GM18505 (cell line): Measurements from ENCODE around the gene IFNL1.

Experiments
- ATAC-seq: cut with Tn5 transposase; IDR thresholded peaks from one replicate; pipeline ENCODE4 v1.9.1; 2021; ENCODE audit not compliant: unreplicated experiment
- POLR2A ChIP-seq: IDR thresholded peaks from 4 replicates; pipeline ENCODE4 v1.6.1; 2011; ENCODE audit warnings: borderline replicate concordance; ENCODE audit not compliant: insufficient read depth, insufficient read length; ENCODE audit errors: extremely low read depth

The IFNL1 gene

GRCh38 chr19:39293394-39293793 lies 2.8 kb upstream of the IFNL1 start:
- ATAC-seq: no peak
- TF ChIP-seq POLR2A: no peak

- no peak for ATAC-seq
- TF ChIP-seq POLR2A: no peak
Observed at GRCh38 chr19:39296906-39297305, 699 bp downstream of the IFNL1 start.

- no peak for ATAC-seq
- TF ChIP-seq POLR2A: no peak
Observed at GRCh38 chr19:39297931-39298634, 1.9 kb downstream of the IFNL1 start.

- no peak for TF ChIP-seq POLR2A
- no peak for ATAC-seq
Observed at GRCh38 chr19:39299404-39299803, 3.2 kb downstream of the IFNL1 start.

- TF ChIP-seq POLR2A: no peak
- ATAC-seq: no peak
Observed at GRCh38 chr19:39299832-39300231, 3.6 kb downstream of the IFNL1 start.

- no peak for ATAC-seq
- TF ChIP-seq POLR2A: no peak
Observed at GRCh38 chr19:39301021-39301420, 4.8 kb downstream of the IFNL1 start.

GRCh38 chr19:39301562-39301961 lies 5.4 kb downstream of the IFNL1 start:
- no peak for ATAC-seq
- no peak for TF ChIP-seq POLR2A

- TF ChIP-seq POLR2A: no peak
- no peak for ATAC-seq
Observed at GRCh38 chr19:39303373-39304184, 7.4 kb downstream of the IFNL1 start.

GRCh38 chr19:39304185-39304513 lies 7.9 kb downstream of the IFNL1 start:
- no peak for ATAC-seq
- TF ChIP-seq POLR2A: no peak

GRCh38 chr19:39304701-39305571 lies 8.7 kb downstream of the IFNL1 start:
- TF ChIP-seq POLR2A: no peak
- no peak for ATAC-seq

GRCh38 chr19:39306075-39306474 lies 9.9 kb downstream of the IFNL1 start:
- no peak for TF ChIP-seq POLR2A
- no peak for ATAC-seq

GRCh38 chr19:39307046-39307821 lies 11.0 kb downstream of the IFNL1 start:
- TF ChIP-seq POLR2A: no peak
- no peak for ATAC-seq
